Ammon's horn (tissue), 1 donor: ENCODE results near the gene FMO2.
A peak's percentile ranks its signal among the peaks of the same experiment; 100 is the strongest.

Experiments used
- DNase-seq: peaks from one replicate; pipeline ENCODE4 v3.0.0-alpha.2; 2016; ENCODE audit warnings: low spot score

FMO2 gene

GRCh38 chr1:171174560-171175294, 10.4 kb upstream of the FMO2 start:
- DNase-seq = no peak

GRCh38 chr1:171177261-171177660, 7.8 kb upstream of the FMO2 start:
- no peak for DNase-seq

- no peak for DNase-seq
Measured at GRCh38 chr1:171179318-171180227, 5.5 kb upstream of the FMO2 start.

- DNase-seq = no peak
Measured at GRCh38 chr1:171180670-171181069, 4.4 kb upstream of the FMO2 start.

- peak; percentile 54 for DNase-seq
Measured at GRCh38 chr1:171188388-171189266, 3.5 kb downstream of the FMO2 start.

DNA sequence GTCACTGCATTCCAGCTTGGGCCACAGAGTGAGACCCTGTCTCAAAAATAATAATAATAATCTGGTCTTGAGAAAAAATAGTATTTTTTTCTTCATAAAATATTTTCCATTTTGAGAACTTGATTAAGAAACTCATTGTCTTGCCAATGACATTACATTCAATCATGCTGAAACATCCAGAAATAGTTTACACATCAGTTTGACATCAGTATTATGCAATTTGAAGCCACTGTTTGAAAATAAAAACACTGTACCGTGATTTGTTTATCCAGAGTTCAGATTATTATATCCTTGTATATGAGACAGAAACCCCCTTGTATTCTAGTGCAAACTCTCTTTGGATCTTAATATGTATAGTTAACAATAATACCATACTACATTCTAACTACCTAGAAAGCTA, 6.9 kb downstream of the FMO2 start:
- no peak for DNase-seq

- no peak for DNase-seq
Measured at GRCh38 chr1:171195767-171196166, 10.7 kb downstream of the FMO2 start.

DNA sequence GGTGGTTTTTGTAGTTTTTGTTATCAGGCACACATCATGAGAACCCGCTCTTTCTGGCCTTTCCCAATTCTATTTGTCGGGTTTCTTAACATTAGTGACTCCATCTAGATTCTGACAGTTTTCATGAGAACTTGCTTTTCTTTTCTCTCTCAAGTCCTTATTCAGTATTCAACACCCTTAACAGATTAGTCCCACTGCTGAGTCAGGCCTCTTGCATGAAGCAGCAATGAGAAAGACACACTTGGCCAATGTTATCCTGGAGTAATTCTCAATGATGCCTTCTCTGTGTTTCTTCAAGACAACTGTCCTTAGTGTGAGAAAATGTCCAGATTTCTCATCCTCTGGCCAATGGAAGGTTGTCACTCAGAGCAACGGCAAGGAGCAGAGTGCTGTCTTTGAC, 11.3 kb downstream of the FMO2 start:
- DNase-seq = no peak

- no peak for DNase-seq
Measured at GRCh38 chr1:171198081-171198480, 13.0 kb downstream of the FMO2 start.

DNA sequence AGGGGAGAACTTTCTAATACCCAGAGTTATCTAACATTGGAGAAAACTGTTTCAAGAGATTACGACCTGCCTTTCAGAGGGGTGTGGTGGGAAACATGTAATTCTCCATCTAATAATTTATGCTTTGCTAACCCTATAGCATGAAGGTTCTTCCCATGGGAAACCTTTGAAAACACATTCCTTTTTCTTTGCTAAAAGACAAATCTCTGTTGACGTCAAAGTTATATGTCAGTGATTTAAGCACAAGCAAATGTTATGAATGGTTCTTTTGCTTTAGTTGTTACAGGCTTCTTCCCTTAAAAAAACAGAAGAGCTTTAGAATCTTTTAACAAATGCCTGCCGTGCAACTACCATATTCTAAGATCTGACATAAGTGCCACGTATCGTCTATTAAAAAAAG, 19.2 kb downstream of the FMO2 start:
- no peak for DNase-seq

GRCh38 chr1:171206204-171206977, 21.3 kb downstream of the FMO2 start:
- no peak for DNase-seq

DNA sequence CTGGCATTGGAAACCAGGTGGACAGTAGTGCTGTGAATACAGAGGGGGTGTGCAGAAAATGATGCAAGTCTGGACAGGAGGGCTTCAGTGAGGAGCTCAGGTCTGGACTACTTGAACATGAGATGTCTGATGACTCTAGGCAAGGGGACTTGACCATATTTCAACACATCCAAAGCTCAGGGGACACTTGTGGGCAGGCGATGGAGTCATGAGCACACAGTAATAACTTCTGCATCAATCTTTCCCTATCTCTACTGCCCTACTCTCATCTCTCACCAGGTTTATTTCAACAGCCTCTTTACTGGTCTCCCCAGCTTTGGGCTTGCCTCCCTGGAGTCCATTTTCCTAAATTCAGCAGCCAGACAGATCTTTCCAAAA, 21.9 kb downstream of the FMO2 start:
- DNase-seq = no peak

GRCh38 chr1:171207377-171207776, 22.3 kb downstream of the FMO2 start:
- DNase-seq = no peak

DNA sequence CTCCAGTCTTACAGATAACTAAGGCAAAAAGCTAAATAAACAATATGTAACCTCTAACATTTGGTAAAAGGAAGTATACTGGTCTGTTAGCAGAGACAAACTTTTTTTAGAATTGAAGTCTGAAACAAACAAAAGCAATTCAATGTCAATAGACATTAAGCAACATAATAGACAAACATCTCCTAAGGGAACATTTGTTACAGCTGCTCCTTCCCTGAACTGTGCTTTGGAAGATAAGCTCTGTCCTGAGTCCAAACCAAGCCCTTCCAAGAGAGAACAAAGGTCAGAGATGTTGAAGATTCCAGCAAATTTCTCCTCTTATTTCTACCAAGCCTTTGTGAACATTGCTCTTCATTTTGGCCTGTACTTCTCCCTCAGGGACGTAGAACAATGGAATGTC, 25.3 kb downstream of the FMO2 start:
- DNase-seq = no peak

- peak; percentile 49 for DNase-seq
Measured at GRCh38 chr1:171212607-171213351, 27.7 kb downstream of the FMO2 start.

- DNase-seq = no peak
Measured at GRCh38 chr1:171213559-171214454, 28.7 kb downstream of the FMO2 start.

- no peak for DNase-seq
Measured at GRCh38 chr1:171217658-171218443, 32.8 kb downstream of the FMO2 start.

DNA sequence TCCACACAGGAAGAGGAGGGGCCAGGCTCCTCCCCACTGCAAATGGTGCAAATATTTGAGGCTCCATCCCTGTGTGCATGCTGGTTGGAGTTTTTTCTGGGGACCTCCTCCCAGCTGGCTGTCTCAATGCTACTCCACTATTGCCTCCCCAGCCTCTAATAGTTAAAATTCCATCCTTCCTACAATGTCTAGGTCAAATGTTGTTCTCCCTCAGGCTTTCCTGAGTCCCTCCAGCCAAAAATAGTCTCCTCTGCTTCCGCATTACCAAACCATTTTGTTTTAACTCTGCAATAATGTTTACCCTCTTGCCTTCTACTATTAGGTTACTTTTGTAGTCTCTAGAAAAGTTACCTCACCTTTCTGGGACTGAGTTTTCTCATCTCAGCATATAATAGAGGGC, 33.6 kb downstream of the FMO2 start:
- no peak for DNase-seq
